HL-60 (cell line): ENCODE results near the gene THSD8.

Source experiments
- DNase-seq, 2 experiments: peaks; one replicate each; pipeline ENCODE4 v3.0.0-alpha.2; 2010 to 2020; ENCODE audit warnings: low read depth in 1 of 2, low spot score in 1 of 2
- H3K27ac ChIP-seq: fragments of 250-450 bp; sonication (Bioruptor Pico); replicated peaks from 2 replicates; pipeline ENCODE4 v1.5.1; 2020; ENCODE audit warnings: mild to moderate bottlenecking, moderate library complexity
- H3K27me3 ChIP-seq: fragments of 250-450 bp; sonication (Bioruptor Pico); 2 replicates; pipeline ENCODE4 v1.5.1; 2021; ENCODE audit warnings: mild to moderate bottlenecking, moderate library complexity; ENCODE audit not compliant: insufficient read depth, poor library complexity, severe bottlenecking
- H3K4me3 ChIP-seq: replicated peaks from 2 replicates; pipeline ENCODE4 v1.5.1; 2011; ENCODE audit warnings: mild to moderate bottlenecking, control low read depth, low read length; ENCODE audit not compliant: insufficient read depth
- CTCF ChIP-seq: IDR thresholded peaks from one replicate; pipeline ENCODE4 v1.5.1; 2011; ENCODE audit warnings: low read length, control low read depth, inconsistent platforms; ENCODE audit not compliant: insufficient read depth
- GABPA ChIP-seq: IDR thresholded peaks from 2 replicates; pipeline ENCODE4 v1.6.1; 2012; ENCODE audit warnings: low read depth
- POLR2AphosphoS5 ChIP-seq: IDR thresholded peaks from 2 replicates; pipeline ENCODE4 v1.6.1; 2012; ENCODE audit warnings: low read depth
- REST ChIP-seq: IDR thresholded peaks from 2 replicates; pipeline ENCODE4 v1.6.1; 2012; ENCODE audit warnings: low read depth; ENCODE audit not compliant: insufficient replicate concordance
- SPI1 ChIP-seq: IDR thresholded peaks from 2 replicates; pipeline ENCODE4 v1.6.1; 2012; ENCODE audit warnings: low read depth, mild to moderate bottlenecking, borderline replicate concordance

THSD8 gene

GRCh38 chr19:12788042-12788681, 13.7 kb upstream of the THSD8 start:
- Histone ChIP-seq H3K4me3 (no peak overlapping the region), H3K27ac (peak overlapping the region; percentile 95), H3K27me3 (no peaks in the 10 kb centered on the region)
- no peak for DNase-seq
- TF ChIP-seq POLR2AphosphoS5 = no peak
- TF ChIP-seq CTCF = no peak
- TF ChIP-seq GABPA = no peak
- no peak for TF ChIP-seq REST
- no peak for TF ChIP-seq SPI1

GRCh38 chr19:12788682-12789097, 13.2 kb upstream of the THSD8 start:
- peak in 1 of 2 experiments; percentile 77 for DNase-seq
- Histone ChIP-seq H3K27ac (peak overlapping the region; percentile 95), H3K27me3 (no peaks in the 10 kb centered on the region), H3K4me3 (peak overlapping the region; percentile 42)
- TF ChIP-seq SPI1 (no peak), POLR2AphosphoS5 (peak; percentile 63)

GRCh38 chr19:12789098-12789903, 12.6 kb upstream of the THSD8 start:
- Histone ChIP-seq H3K27ac (peak overlapping the region; percentile 95), H3K27me3 (no peaks in the 10 kb centered on the region), H3K4me3 (peak overlapping the region; percentile 42)
- no peak for DNase-seq
- TF ChIP-seq GABPA (no peak), POLR2AphosphoS5 (peak; percentile 33)

GRCh38 chr19:12789904-12790619, 11.8 kb upstream of the THSD8 start:
- TF ChIP-seq GABPA = peak; percentile 73
- peak; percentile 50; the same call in 1 of the 2 replicates for TF ChIP-seq SPI1
- TF ChIP-seq CTCF = no peak
- TF ChIP-seq POLR2AphosphoS5 = peak; percentile 63
- no peak for TF ChIP-seq REST
- DNase-seq = peak; percentile 99
- Histone ChIP-seq H3K27ac (peak overlapping the region; percentile 95), H3K4me3 (peak overlapping the region; percentile 91), H3K27me3 (no peaks in the 10 kb centered on the region)
